HepG2 (cell line): ENCODE measurements around the gene FETUB. TPM values are rescaled to one million over a fixed set of nuclear protein-coding genes. Genes with fewer than 3 reads are reported as not detected.
A peak's percentile ranks its signal among the peaks of the same experiment; 100 is the strongest.

Experiments
- MTF1 ChIP-seq: sonication (generic); formaldehyde crosslinking; IDR thresholded peaks from 2 replicates; pipeline ENCODE4 v1.5.0; 2020; ENCODE audit warnings: missing genetic modification reagents
- NFYB ChIP-seq: sonication (generic); formaldehyde crosslinking; IDR thresholded peaks from 2 replicates; pipeline ENCODE4 v1.4.0; 2020; ENCODE audit warnings: missing genetic modification reagents
- PAWR ChIP-seq: sonication (generic); formaldehyde crosslinking; IDR thresholded peaks from 2 replicates; pipeline ENCODE4 v1.4.0; 2020; ENCODE audit warnings: missing genetic modification reagents, mild to moderate bottlenecking, borderline replicate concordance
- PHF21A ChIP-seq: sonication (generic); formaldehyde crosslinking; IDR thresholded peaks from 2 replicates; pipeline ENCODE4 v1.5.0; 2020; ENCODE audit warnings: mild to moderate bottlenecking, missing genetic modification reagents
- SYNCRIP ChIP-seq: fragments of 200-400 bp; formaldehyde crosslinking; IDR thresholded peaks from 2 replicates; pipeline ENCODE4 v1.6.1; 2018; ENCODE audit warnings: mild to moderate bottlenecking, low read depth, low read length; ENCODE audit not compliant: insufficient read depth
- TBP ChIP-seq: sonication (generic); formaldehyde crosslinking; IDR thresholded peaks from 2 replicates; pipeline ENCODE4 v1.5.0; 2020; ENCODE audit warnings: missing genetic modification reagents
- polyA plus RNA-seq, 8 experiments: library from polyadenylated mRNA; depleted of rRNA in 3 of 8; stranded (reverse) in 7 of 8; unstranded in 1 of 8; fragments of >200 nt; fragmentation: Illumina TruSeq in 4 of 8; extraction: Trizol in 4 of 8; gene quantifications; 2 replicates each; pipeline versions ENCODE4 v1.2.1 to v1.2.3, GENCODE V29; 2011 to 2016; ENCODE audit warnings: low read depth in 4 of 8, missing spikeins in 1 of 8, mixed read lengths in 1 of 8; ENCODE audit not compliant: insufficient read depth in 1 of 8
- total RNA-seq, 5 experiments: library from RNA; depleted of rRNA; stranded (reverse); fragments of >200 nt; fragmentation: Illumina TruSeq; extraction: Trizol; gene quantifications; 2 replicates each; pipeline ENCODE4 v1.2.3, GENCODE V29; 2016; ENCODE audit warnings: low read depth in 1 of 5
- TF ChIP-seq, protein P1 (sequence below): sonication (generic); formaldehyde crosslinking; IDR thresholded peaks from one replicate; pipeline ENCODE4 v1.5.1; 2020; ENCODE audit warnings: mild to moderate bottlenecking, missing genetic modification reagents; ENCODE audit errors: not compliant biosample characterization
- TF ChIP-seq, protein P2 (sequence below): sonication (generic); formaldehyde crosslinking; IDR thresholded peaks from 2 replicates; pipeline ENCODE4 v1.4.0; 2020; ENCODE audit warnings: missing genetic modification reagents
- TF ChIP-seq, protein P3 (sequence below): IDR thresholded peaks from 2 replicates; pipeline ENCODE4 v1.6.1; 2016; ENCODE audit warnings: mild to moderate bottlenecking
- TF ChIP-seq, protein P4 (sequence below): sonication (generic); formaldehyde crosslinking; IDR thresholded peaks from 2 replicates; pipeline ENCODE4 v1.5.1; 2020; ENCODE audit warnings: missing genetic modification reagents, mild to moderate bottlenecking, borderline replicate concordance

FETUB gene
- total and polyA plus RNA-seq, 2 of the 13 experiments (the other 11 are each of a cell fraction or from before 2014, with no cell fraction given) = 2.1 to 4.4 TPM

GRCh38 chr3:186612721-186613636, 27.2 kb upstream of the FETUB start, which contains the start of gene AHSG (continued):
- TF ChIP-seq, protein P1, sequence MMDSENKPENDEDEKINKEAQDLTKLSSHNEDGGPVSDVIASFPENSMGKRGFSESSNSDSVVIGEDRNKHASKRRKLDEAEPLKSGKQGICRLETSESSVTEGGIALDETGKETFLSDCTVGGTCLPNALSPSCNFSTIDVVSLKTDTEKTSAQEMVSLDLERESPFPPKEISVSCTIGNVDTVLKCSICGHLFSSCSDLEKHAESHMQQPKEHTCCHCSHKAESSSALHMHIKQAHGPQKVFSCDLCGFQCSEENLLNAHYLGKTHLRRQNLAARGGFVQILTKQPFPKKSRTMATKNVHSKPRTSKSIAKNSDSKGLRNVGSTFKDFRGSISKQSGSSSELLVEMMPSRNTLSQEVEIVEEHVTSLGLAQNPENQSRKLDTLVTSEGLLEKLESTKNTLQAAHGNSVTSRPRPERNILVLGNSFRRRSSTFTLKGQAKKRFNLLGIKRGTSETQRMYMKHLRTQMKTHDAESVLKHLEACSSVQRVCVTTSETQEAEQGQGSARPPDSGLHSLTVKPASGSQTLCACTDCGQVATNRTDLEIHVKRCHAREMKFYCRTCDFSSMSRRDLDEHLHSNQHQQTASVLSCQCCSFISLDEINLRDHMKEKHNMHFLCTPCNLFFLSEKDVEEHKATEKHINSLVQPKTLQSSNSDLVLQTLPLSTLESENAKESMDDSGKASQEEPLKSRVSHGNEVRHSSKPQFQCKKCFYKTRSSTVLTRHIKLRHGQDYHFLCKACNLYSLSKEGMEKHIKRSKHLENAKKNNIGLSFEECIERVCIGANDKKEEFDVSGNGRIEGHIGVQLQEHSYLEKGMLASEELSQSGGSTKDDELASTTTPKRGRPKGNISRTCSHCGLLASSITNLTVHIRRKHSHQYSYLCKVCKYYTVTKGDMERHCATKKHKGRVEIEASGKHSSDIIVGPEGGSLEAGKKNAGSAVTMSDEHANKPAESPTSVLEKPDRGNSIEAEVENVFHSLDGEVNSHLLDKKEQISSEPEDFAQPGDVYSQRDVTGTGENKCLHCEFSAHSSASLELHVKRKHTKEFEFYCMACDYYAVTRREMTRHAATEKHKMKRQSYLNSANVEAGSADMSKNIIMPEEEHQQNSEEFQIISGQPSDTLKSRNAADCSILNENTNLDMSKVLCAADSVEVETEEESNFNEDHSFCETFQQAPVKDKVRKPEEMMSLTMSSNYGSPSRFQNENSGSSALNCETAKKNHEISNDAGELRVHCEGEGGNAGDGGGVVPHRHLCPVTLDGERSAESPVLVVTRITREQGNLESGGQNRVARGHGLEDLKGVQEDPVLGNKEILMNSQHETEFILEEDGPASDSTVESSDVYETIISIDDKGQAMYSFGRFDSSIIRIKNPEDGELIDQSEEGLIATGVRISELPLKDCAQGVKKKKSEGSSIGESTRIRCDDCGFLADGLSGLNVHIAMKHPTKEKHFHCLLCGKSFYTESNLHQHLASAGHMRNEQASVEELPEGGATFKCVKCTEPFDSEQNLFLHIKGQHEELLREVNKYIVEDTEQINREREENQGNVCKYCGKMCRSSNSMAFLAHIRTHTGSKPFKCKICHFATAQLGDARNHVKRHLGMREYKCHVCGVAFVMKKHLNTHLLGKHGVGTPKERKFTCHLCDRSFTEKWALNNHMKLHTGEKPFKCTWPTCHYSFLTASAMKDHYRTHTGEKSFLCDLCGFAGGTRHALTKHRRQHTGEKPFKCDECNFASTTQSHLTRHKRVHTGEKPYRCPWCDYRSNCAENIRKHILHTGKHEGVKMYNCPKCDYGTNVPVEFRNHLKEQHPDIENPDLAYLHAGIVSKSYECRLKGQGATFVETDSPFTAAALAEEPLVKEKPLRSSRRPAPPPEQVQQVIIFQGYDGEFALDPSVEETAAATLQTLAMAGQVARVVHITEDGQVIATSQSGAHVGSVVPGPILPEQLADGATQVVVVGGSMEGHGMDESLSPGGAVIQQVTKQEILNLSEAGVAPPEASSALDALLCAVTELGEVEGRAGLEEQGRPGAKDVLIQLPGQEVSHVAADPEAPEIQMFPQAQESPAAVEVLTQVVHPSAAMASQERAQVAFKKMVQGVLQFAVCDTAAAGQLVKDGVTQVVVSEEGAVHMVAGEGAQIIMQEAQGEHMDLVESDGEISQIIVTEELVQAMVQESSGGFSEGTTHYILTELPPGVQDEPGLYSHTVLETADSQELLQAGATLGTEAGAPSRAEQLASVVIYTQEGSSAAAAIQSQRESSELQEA (CRISPR knock-in tag) = peak; percentile 21
- TF ChIP-seq MTF1 (peak; percentile 78; the same call in 1 of the 2 replicates), TBP (CRISPR knock-in tag) (0 out of 2 replicates have a peak, but pooled peaks have one; percentile 65), PAWR (no peak), SYNCRIP (no peak), NFYB (CRISPR knock-in tag) (no peak), PHF21A (CRISPR knock-in tag) (peak; percentile 93)
- TF ChIP-seq, protein P2, sequence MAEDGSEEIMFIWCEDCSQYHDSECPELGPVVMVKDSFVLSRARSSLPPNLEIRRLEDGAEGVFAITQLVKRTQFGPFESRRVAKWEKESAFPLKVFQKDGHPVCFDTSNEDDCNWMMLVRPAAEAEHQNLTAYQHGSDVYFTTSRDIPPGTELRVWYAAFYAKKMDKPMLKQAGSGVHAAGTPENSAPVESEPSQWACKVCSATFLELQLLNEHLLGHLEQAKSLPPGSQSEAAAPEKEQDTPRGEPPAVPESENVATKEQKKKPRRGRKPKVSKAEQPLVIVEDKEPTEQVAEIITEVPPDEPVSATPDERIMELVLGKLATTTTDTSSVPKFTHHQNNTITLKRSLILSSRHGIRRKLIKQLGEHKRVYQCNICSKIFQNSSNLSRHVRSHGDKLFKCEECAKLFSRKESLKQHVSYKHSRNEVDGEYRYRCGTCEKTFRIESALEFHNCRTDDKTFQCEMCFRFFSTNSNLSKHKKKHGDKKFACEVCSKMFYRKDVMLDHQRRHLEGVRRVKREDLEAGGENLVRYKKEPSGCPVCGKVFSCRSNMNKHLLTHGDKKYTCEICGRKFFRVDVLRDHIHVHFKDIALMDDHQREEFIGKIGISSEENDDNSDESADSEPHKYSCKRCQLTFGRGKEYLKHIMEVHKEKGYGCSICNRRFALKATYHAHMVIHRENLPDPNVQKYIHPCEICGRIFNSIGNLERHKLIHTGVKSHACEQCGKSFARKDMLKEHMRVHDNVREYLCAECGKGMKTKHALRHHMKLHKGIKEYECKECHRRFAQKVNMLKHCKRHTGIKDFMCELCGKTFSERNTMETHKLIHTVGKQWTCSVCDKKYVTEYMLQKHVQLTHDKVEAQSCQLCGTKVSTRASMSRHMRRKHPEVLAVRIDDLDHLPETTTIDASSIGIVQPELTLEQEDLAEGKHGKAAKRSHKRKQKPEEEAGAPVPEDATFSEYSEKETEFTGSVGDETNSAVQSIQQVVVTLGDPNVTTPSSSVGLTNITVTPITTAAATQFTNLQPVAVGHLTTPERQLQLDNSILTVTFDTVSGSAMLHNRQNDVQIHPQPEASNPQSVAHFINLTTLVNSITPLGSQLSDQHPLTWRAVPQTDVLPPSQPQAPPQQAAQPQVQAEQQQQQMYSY = no peak
- TF ChIP-seq, protein P3, sequence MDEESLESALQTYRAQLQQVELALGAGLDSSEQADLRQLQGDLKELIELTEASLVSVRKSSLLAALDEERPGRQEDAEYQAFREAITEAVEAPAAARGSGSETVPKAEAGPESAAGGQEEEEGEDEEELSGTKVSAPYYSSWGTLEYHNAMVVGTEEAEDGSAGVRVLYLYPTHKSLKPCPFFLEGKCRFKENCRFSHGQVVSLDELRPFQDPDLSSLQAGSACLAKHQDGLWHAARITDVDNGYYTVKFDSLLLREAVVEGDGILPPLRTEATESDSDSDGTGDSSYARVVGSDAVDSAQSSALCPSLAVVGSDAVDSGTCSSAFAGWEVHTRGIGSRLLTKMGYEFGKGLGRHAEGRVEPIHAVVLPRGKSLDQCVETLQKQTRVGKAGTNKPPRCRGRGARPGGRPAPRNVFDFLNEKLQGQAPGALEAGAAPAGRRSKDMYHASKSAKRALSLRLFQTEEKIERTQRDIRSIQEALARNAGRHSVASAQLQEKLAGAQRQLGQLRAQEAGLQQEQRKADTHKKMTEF (CRISPR knock-in tag) = peak; percentile 90
- TF ChIP-seq, protein P4, sequence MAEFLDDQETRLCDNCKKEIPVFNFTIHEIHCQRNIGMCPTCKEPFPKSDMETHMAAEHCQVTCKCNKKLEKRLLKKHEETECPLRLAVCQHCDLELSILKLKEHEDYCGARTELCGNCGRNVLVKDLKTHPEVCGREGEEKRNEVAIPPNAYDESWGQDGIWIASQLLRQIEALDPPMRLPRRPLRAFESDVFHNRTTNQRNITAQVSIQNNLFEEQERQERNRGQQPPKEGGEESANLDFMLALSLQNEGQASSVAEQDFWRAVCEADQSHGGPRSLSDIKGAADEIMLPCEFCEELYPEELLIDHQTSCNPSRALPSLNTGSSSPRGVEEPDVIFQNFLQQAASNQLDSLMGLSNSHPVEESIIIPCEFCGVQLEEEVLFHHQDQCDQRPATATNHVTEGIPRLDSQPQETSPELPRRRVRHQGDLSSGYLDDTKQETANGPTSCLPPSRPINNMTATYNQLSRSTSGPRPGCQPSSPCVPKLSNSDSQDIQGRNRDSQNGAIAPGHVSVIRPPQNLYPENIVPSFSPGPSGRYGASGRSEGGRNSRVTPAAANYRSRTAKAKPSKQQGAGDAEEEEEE = no peak
